Activated CD4-positive, alpha-beta T cell treated with anti-CD3 and anti-CD28 coated beads, Interleukin-2, amount 50 U/mL, for 4 hours (primary cell): ENCODE results near the gene CLCN2.

Source experiments
- DNase-seq, 2 experiments: peaks; one replicate each; pipeline ENCODE4 v3.0.0-alpha.2; 2020

Gene CLCN2

DNA sequence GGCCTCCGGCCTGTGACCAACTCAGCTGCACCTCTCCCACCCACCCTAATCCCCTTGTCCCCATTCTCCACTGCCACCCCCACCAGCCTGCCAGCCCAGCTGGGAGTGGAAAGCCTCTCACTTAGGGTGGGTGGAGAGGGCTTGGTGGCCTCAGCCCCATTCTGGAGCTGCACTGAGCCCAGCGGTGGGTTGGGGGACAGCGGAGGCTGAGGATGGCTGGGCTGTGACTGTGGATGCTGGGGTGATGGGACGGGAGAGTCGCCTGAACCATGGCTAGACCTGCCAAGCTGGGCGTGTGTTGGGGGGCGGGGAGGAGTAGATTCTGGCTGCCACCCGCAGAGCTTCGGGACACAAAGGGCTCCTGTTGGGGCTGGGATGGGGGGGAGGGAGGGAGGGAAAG lies 1.8 kb downstream of the CLCN2 start:
- DNase-seq, result no peak

DNA sequence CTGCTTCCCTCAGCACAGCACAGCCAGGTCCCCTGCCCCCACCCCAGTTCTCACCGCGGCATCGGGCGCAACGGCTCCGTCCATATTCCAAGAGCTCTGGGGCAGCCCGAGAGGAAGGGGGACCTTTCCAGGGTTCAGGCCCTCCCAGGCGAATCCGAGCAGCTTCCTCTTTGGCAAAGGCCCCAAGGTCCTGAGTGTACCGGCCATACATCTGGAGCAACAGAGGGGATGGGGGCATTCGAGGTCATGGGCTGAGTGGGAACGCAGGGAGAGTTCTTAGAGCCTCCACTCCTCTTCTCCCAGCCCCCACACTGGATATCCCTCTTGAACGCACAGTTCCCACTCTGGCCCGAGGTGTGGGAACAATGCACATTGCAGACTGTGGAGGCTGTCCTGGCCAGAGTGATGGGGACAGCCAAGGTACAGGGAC lies 2.5 kb downstream of the CLCN2 start:
- DNase-seq, result no peak

DNA sequence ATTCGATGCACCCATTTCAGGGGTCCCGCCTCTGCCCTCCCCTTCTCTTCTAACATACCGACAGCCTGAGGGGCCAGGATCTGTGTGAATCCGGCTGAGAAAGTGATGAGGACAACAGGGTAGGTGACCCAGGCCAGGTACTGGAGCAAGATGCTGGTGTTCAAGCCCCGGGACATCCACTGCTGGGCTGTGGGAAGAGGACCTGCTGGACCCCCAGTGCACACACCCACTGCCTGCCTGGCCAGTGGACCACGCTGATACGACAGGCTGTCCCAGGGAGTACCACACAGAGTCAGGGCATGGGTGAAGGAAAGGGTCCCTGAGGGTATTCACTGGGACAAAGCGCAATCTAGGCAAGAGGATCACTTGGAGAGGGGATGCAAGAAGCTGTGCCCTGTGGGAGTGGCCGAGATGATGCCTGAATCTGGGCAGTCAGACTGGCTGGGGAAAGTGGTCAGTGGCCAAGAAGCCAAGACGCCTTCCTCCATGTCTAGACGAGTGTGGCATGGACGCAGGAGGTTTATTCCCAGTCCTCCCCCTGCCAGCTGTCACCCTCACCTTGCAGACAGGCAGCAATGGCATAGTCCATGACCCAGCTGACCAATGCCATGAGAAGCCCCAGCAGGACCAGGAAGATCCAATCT lies 3.2 kb downstream of the CLCN2 start:
- DNase-seq, result no peak

DNA sequence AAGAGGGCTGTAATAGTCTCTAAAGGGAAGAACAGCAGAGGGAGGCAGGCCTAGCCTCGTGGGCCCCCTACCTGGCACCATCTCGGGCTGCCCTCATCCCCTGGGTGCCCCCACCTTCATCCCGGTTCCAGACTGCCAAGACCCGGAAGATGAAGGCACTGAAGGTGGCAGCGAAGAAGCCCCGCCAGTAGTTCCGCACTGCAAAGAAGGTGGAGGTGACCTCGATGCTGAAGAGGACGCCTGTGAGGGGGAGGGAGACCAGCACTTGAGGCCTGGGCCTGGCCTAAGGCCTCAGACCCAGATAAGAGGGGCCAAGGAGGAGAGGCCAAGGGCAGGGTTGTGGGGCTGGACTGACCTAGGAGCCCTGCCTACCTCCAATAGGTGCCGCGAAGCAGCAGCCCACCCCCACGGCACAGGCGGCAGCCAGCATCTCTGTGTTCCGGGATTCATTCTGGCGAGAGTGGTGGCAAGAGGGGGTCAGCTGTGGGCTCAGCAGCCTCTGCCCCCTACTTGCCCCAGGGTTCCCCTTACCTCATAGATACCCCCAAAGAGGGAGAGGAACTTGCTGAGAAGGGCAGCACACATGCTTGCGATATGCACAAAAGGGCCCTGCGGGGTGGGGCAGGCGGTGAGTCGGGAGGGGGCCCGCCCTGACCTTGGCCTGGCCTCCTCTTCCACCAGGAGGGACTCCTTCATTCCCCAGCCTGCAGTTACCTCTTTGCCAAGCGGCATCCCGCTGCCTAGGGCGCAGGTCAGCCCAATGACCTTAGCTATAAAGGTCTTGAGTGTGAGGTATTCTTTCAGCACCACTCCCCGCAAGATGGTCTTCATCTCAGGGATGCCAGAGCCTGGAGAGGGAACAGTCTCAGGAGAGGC lies 3.9 kb downstream of the CLCN2 start:
- DNase-seq, result no peak

DNA sequence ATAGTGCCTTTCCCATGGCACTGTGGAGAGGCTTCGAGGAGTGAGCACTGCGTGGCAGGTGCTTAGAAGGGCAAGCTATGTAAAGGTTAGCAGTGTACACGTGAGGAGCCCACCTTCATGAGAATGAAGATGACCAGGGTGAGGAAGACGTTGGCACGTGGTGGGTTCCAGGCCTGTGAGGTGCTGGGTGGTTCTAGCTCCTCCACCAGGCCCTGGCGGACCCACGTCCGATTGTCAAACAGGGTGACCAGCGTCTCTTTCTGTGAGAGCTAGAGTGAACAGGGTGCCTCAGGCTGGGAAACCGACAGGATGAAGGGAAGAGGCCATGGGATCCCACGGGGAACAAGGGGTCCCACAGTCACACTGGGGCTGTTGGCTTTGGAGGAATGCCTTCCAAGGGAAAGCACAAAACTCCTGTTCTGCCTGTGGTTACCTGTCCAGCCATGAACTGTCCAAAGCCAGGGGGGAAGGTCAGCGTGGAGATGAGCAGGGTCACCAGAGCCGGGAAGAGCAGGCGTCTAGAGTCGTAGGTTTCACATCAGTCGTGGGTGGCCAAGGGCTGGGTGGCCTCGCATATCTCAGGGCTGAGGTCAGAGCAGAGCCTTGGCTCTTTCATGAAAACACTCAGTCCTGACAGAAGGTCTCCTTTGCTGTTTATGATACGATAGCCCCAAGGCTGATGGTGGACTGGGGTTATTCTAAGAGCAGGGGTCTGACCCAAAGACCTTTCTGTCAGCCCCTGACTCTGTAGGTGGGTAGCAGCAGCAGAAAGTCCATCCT lies 6.0 kb downstream of the CLCN2 start:
- no peak for DNase-seq

DNA sequence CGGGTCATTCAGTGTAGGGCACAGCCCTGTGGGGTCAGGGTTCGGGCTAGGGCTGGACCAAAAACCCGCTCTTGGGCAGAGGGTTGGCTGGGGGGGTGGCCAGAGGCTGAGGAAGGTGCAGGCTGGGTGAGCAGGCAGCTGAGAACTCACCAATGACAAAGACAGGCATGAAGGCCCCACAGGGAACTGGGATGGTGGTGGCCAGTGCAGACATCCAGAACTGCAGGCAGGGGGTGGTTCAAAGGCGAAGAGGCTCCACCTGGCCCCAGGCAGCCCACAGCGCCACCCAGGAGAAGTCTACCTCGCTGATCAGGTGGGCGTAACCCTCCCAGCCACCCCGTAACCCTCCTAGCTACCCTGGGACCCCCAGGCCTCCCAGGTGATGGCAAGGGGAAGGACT lies 6.7 kb downstream of the CLCN2 start:
- DNase-seq, result no peak

DNA sequence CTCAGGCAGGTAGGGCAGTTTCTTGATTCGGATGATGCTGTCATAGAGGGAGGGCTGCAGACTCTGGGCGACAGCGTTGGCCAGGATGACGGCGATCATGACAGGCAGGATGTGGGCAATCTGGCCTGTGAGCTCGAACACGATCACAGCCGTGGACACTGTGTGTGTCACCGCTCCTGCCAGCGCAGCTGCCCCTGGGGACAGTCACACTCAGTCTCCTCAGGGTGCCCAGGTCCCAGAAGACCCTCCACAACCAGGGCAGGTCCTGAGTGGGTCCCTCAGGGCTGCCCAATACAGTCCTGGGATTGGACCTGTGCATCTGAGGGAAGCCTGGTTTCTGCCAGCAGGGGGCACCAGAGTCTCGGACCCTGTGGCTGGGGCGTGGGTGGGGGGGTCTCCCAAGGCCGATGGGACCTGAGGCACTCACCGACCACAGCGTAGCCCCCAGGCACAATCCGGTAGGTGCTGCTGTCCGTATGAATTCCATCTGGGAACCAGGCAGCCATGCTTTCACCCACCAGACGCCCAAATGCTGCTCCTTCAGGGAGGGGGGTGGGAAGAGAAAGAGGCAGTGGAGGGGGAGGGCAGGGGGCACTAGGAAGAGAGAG lies 7.2 kb downstream of the CLCN2 start:
- peak; percentile 59 to 63 for DNase-seq

DNA sequence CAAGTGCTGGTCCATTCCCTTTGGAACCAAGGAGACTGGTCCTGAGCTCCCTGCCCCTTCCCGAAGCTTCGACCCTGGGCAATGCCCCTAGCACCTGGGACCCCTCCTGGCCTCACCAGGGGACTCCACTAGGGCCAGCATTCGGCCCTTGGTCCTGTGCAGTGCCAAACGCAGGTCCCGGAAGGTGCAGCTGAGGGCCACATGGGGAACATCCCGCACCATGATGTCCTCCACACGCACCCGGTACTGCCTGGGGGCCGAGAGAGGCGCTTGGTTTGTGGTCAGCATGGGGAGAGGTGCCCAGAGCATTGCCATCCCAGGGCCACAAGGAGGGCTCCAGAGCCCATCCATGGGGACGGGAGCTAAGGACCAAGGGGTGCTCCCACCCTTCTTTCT lies 7.9 kb downstream of the CLCN2 start:
- no peak for DNase-seq

DNA sequence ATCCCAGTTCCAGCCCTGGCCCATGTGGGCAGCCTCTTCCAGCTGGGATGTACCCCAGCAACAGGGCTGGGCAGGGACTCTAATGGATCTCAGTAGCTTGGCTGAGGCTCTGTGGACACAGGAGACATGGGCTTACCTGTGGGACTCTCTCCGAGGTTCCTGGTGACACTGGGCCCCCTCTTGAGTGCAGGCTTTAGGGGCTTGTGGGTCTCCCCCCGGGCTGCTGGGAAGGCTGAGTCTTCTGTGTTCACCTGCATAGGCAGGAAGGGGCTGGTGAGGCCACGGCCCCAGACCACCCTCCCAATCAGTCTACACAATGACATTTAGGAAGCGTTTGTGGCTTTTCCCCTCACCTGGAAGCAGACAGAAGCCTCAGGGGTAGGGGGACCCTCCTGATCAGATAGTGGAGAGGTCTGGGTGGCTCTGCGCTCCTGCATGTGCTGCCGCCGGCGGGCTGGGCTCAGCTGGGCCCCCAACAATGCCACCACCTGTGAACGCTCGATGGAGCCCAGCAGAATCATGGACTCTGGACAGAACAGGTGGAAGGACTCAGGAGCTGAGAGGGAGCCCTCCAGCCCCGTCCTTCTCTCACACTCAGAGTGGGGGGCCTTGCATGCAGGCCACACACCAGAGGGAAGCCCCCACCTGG lies 8.4 kb downstream of the CLCN2 start:
- no peak for DNase-seq

DNA sequence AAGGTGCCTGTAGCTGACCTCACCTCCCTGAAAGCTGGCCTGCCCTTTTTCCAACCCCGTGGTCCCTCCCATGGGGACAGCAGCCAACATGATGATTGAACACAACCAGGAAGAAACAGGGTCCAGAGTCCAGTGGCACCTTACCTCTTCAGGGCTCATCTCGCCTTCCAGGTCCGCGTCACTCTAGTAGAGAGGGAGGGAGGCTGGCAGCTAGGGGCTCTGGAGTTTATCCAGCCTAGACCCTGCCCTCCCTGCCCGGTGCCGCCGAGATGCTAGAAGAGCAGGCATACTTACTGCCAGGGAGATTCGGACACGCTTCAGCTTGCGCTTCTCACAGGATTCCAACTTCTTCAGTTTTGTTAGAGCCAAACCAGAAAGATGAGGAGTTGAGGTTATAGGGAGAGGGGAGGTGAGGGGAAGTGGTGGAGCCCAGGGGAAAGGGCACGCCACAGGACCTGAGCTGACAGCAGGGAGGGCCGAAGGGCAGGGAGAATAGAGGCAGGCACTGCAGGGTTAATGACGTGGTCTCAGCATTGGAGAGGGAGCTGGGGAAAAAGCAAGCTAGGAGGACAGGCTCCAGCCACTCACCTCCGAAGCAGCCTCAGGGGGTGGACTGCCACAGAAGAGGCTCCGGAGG lies 9.1 kb downstream of the CLCN2 start:
- no peak for DNase-seq

DNA sequence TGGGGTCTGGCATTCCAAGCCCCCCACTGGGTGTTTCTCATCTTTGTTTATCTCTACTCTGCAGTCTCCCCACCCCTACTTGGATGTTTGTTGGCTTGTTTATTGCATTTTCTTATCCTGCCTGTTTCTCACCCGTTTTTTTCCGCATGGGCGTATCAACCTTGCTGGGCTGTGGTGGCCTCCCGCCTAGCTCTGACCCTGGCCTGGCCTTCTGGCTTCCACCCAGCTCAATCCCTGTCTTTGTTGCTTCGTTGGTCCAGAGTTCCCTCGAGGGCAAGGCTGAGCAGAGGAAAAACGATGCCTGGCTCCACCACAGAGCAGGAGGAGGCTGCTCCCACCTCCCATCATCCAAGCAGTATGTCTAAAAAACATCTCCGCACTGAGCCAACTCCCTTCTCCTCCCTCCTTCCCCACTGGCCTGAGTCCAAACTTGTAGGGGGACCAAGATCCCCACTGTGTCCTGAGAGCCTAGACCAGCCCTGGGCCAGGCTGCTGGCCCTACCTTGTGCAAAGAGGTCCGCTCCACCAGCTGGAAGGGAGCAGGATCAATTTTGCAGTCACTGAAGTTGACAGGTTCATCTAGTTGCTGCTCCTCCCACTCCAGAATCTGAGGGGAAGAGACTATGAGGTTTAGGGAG lies 9.8 kb downstream of the CLCN2 start:
- no peak for DNase-seq

DNA sequence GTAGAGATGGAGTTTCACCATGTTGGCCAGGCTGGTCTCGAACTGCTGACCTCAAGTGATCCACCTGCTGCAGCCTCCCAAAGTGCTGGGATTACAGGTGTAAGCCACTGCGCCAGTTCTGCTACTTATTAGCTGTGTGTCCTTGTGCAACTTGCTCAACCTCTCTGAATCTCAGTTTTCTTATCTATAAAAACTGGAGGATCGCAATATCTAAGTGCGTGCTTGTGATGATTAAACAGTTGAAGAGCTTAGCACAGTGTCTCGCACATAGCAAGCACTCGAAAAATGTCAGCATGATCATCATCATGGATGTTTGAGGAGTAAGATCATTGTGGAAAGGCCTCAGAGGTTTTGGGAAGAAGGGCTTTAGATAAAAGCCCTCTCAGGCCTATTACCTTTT lies 10.8 kb downstream of the CLCN2 start:
- DNase-seq, result no peak

DNA sequence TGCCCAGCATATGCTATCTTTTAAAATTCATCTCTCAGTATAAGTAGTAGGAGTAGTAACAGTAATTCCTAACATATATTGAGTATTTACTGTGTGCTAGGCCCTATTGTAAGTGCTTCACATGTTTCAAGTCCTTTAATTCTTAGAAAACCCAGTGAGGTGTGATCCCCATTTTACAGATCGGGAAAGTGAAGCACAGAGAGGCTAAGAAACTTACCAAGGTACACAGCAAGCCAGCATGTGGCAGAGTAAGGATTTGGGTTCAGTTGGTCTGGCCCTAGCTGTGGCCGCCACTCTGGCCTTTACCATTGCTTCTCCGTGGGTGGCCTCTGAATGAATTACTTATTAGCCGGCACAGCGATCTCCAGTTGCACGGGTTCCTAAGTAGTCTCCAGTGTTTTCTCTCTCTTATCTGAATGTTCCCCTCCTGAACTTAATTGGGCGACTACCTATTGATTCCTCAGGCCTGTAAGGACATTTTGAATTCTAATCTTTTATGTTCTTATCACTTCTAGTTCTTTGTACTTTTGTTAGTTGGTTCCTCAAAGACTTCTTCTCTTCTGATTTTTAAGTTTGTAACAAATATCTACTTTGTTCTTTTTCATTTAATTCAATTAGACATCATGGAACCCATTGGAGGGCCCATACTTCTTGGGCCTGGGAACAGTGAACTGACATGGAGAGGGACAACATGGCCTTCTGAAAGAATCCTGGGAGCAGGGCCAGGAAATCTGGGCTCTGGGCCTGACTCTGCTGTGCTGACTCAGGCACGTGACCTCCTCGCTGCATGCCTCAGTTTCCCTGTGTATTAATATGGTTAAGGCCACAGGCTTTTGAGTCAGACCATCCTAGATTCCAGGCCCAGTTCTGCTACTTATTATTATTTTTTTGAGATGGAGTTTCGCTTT lies 11.6 kb downstream of the CLCN2 start:
- no peak for DNase-seq

DNA sequence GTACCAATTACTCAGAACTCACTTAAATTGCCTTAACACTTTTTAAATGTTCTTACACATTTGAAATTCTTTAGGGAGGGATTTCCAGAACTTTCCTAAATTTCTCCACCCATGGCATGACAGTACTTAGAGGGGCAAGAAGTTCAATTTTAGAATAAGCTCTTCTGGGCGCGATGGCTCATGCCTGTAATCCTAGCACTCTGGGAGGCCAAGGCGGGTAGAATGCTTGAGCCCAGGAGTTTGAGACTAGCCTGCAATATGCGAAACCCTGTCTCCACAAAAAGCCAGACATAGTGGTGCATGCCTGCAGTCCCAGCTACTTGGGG lies 13.4 kb downstream of the CLCN2 start:
- no peak for DNase-seq

DNA sequence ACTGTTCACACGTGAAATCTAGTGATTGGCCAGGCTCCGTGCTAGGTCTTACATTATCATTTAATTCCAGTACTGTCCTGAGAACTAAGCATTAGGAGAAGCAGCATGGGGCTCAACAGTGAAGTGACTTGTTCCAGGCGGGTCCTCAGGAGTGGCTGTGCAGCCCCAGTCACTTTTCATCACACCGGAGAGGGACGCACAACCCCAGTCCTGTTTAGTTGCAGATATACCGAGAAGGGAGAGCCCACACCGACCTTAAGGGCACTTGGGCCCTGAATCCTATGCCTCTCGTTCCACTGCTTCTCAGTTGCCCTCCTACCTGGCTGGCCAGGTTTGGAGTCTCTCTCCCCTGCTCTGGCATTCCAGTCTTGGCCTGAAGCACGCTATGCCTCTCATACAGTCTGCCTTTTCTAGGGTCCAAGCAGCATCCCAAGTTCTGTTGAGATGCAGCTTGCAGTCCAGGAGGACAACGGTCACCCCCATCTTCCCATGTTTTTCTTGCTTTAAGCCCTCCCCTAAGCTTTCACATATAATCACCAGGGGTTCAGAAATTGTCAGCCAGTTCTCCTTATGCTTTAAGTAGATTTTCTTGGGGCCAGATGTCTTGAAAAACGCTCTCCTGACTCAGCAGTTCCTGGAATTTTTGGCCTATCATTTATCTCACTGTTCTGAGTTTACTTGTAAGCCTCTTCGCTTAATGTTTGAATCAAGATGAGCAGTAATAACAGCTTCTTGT lies 13.9 kb downstream of the CLCN2 start:
- DNase-seq, result no peak

DNA sequence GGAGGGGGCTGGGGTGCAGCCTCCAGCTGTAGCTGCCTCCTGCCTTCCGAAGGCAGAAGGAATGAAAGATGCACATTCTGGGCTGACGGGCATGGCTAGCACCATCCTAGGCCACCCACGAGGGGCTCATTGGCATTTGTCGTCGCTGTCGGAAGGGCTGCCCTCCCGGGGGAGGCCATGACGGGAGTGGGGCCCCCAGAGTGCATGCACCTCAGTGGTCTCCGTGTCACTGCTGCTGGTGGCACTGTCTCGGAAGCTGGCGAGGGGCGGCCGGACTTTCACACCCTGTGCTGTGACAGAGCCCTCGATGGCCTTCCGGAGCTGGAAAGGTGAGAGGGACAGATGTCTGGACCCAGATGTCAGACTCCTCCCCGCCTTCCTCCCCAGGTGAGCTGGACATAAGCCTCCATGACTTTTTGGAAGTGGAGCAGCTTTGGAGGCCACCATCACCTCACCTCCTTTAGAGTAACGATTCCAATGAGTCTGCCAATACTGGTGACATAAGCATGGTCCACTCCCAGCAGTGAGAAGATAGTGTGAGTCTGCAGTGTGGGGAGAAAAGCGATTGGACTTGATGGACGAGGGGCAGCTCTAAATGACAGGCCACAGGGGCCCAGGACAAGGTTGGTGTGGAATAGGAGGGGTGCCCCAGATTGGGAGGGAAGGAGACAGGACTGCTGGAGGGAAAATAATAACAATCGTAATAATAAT lies 14.8 kb downstream of the CLCN2 start:
- no peak for DNase-seq

DNA sequence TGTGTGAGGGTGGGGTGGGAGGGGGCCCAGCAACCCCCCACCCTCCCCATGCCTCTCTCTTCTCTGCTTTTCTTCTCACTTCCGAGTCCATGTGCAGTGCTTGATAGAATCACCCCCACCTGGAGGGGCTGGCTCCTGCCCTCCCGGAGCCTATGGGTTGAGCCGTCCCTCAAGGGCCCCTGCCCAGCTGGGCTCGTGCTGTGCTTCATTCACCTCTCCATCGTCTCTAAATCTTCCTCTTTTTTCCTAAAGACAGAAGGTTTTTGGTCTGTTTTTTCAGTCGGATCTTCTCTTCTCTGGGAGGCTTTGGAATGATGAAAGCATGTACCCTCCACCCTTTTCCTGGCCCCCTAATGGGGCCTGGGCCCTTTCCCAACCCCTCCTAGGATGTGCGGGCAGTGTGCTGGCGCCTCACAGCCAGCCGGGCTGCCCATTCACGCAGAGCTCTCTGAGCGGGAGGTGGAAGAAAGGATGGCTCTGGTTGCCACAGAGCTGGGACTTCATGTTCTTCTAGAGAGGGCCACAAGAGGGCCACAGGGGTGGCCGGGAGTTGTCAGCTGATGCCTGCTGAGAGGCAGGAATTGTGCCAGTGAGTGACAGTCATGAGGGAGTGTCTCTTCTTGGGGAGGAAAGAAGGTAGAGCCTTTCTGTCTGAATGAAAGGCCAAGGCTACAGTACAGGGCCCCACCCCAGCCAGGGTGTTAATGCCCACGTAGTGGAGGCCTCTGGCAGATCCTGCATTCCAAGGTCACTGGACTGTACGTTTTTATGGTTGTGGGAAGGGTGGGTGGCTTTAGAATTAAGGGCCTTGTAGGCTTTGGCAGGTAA lies 15.9 kb downstream of the CLCN2 start:
- no peak for DNase-seq

DNA sequence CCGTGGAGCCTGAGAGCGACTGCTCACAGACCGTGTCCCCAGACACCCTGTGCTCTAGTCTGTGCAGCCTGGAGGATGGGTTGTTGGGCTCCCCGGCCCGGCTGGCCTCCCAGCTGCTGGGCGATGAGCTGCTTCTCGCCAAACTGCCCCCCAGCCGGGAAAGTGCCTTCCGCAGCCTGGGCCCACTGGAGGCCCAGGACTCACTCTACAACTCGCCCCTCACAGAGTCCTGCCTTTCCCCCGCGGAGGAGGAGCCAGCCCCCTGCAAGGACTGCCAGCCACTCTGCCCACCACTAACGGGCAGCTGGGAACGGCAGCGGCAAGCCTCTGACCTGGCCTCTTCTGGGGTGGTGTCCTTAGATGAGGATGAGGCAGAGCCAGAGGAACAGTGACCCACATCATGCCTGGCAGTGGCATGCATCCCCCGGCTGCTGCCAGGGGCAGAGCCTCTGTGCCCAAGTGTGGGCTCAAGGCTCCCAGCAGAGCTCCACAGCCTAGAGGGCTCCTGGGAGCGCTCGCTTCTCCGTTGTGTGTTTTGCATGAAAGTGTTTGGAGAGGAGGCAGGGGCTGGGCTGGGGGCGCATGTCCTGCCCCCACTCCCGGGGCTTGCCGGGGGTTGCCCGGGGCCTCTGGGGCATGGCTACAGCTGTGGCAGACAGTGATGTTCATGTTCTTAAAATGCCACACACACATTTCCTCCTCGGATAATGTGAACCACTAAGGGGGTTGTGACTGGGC lies 16.7 kb downstream of the CLCN2 start:
- DNase-seq, result no peak
